Measurements from ENCODE around the gene SIX3.

Gene SIX3

GRCh38 chr2:44959855-44960254, 18.4 kb downstream of the SIX3 start:
- DNase-seq, result no peak

GRCh38 chr2:44960871-44961270, 19.4 kb downstream of the SIX3 start:
- DNase-seq, result no peak

GRCh38 chr2:44962176-44962695, 20.7 kb downstream of the SIX3 start:
- DNase-seq, result no peak

GRCh38 chr2:44964752-44965236, 23.3 kb downstream of the SIX3 start:
- no peak for DNase-seq

- DNase-seq, result no peak
Measured at GRCh38 chr2:44965684-44966083, 24.2 kb downstream of the SIX3 start.

GRCh38 chr2:44967056-44967455, 25.6 kb downstream of the SIX3 start:
- no peak for DNase-seq

GRCh38 chr2:44967727-44968432, 26.4 kb downstream of the SIX3 start:
- no peak for DNase-seq

GRCh38 chr2:44969936-44970335, 28.4 kb downstream of the SIX3 start:
- no peak for DNase-seq

GRCh38 chr2:44970846-44971450, 29.4 kb downstream of the SIX3 start:
- no peak for DNase-seq

- DNase-seq, result no peak
Measured at GRCh38 chr2:44972771-44973535, 31.5 kb downstream of the SIX3 start.

- no peak for DNase-seq
Measured at GRCh38 chr2:44974064-44974715, 32.7 kb downstream of the SIX3 start.

GRCh38 chr2:44975571-44976450, 34.3 kb downstream of the SIX3 start:
- DNase-seq, result no peak

GRCh38 chr2:44979581-44979980, 38.1 kb downstream of the SIX3 start:
- DNase-seq, result no peak

GRCh38 chr2:44980751-44981713, 39.5 kb downstream of the SIX3 start:
- no peak for DNase-seq

GRCh38 chr2:44981714-44982108, 40.2 kb downstream of the SIX3 start:
- peak; percentile 65 for DNase-seq

- no peak for DNase-seq
Measured at GRCh38 chr2:44983836-44984604, 42.5 kb downstream of the SIX3 start.

GRCh38 chr2:44989176-44989575, 47.7 kb downstream of the SIX3 start:
- no peak for DNase-seq

- no peak for DNase-seq
Measured at GRCh38 chr2:44994377-44994776, 52.9 kb downstream of the SIX3 start.

Measured in activated CD4-positive, alpha-beta T cell treated with anti-CD3 and anti-CD28 coated beads, Interleukin-2, amount 50 U/mL, for 1 hour (primary cell).